Stimulated activated CD4-positive, alpha-beta T cell treated with anti-CD3 and anti-CD28 coated beads, TNF-alpha, amount 100 ng/mL, for 48 hours (primary cell): Measurements from ENCODE around the gene URB2.
"Not testable (repeated sequence)": the region's sequence is repeated elsewhere in the genome, so short reads cannot be mapped to it uniquely, and the experiment has no call there.

ENCODE experiments used
- DNase-seq, 3 donors: peaks; one replicate each; pipeline ENCODE4 v3.0.0-alpha.2; 2020; ENCODE audit warnings: low read depth in 3 of 3

URB2 gene

DNA sequence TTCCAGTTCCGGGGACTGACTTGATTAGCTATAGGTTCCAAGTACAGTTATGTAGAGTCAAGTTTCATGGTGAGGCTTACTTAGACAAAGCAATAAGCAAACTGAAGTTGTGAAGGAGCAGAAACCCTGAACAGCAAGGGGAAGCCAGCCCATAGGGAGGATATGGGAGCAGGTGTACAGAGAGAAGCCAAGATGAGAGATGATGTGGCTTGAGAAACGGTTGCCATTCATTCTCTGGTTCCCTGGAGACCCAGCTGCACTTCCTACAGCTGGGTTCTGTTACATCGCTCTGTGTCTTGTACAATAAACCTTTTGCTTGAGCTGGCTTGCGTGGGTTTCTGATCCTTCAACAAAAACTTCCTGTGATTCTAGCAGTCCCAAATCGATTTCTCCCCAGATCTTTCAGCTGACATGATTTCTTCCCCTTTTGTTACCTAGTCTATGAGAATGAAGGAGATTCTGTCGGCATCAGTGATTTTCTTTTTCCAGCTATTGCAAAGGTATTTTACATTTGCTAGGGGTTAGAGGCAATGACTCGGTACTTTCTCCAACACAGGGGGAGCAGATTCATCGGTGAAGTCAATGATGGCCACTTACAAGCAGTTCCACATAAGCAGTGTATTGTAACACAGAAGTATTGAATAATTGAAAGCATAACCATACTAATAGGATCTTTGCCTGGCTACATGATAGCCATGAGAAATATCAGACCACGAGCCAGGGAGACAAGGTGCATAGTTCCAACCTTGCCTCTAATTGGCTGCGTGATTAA lies 67.3 kb downstream of the URB2 start:
- DNase-seq = no peak

GRCh38 chr1:229694053-229694693 lies 68.1 kb downstream of the URB2 start:
- DNase-seq = no peak

GRCh38 chr1:229696385-229696784 lies 70.3 kb downstream of the URB2 start:
- no peak for DNase-seq

DNA sequence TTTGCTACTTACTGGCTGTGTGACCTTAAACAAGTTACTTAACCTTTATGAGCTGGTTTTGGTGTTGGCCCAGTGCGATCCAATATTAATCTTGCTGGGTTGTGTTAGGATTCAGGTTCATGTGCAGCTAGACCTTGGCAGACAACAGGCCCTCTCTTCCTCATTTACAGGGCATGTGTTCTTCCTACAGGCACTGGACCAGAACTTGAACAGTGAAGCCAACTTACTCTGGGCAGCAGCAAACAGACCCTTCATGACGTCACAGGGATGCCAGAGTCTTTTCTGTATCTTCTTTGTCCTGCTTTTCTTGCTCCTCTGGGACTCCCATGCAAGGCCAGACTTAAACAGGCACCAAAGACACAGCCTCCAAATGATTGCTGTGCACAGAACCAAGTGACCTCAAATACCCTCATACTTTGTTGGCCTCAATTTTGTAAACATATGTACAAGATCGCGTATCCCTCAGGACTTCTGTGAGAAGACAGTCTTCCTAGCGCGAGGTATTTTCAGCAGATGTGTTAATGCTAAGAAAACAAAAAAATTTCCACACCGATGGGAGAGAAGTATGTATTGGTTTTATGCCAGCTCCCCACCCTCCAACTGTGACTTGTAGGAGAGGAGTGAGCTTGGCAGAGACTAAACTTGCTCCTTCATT lies 73.7 kb downstream of the URB2 start:
- no peak for DNase-seq

- no peak for DNase-seq
These were observed 78.1 kb downstream of the URB2 start for GRCh38 chr1:229704157-229704556.

GRCh38 chr1:229705152-229705551 lies 79.1 kb downstream of the URB2 start:
- DNase-seq = not testable (repeated sequence)

DNA sequence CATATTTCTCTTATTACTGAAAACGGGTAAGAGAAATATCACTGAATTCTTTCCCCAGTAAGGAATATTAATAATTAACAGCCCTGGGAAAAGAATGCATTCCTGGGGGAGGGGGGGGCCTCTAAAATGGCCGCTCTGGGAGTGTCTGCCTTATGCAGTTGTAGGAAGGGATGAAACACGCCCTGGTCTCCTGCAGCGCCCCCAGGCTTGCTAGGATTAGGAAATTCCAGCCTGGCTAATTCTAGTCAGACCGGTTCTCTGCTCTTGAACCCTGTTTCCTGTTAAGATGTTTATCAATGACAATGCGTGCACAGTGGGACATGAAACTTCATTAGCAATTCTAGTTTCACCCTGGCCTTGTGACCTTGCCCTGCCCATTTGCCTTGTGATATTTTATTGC lies 81.1 kb downstream of the URB2 start:
- not testable (repeated sequence) for DNase-seq

DNA sequence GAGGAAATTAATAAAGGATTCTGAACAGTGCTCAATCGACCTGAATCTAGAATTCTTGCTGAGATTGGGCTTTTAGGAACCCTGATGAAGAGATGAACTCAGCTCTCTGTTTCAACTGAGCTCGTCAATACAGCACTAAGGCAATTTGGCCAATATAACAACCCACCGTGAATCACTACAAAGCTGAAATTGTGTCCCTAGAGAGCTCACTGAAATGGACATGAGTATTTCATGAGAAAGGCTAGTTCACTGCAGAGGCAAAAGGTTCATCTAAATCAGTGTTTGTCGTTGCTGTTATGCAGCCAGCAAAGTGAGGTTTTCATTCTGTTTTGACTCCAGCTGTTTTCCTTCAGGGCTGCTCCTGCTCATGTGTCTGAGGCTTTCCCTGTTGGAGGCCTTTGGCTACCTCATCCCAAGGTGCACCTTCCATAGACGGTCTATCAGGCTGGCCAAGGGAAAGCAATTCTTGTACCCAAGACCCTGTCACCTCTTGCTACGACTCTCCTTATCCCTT lies 83.5 kb downstream of the URB2 start:
- no peak for DNase-seq
